H9 (cell line): ENCODE measurements around the gene GABRB1. TPM values are rescaled to one million over a fixed set of nuclear protein-coding genes. Genes with fewer than 3 reads are reported as not detected.

ENCODE experiments used
- DNase-seq: peaks from one replicate; pipeline ENCODE4 v3.0.0-alpha.2; 2017
- H2AFZ ChIP-seq: one replicate; pipeline ENCODE4 v1.6.1; 2013; ENCODE audit warnings: mild to moderate bottlenecking, low read length, control low read depth, moderate library complexity
- H2AK5ac ChIP-seq: 2 replicates; pipeline ENCODE4 v1.6.1; 2013; ENCODE audit warnings: low read length, control low read depth, mixed read lengths; ENCODE audit not compliant: insufficient read length
- H2BK120ac ChIP-seq: one replicate; pipeline ENCODE4 v1.6.1; 2013; ENCODE audit warnings: low read depth, mild to moderate bottlenecking, low read length, control low read depth, inconsistent platforms; ENCODE audit not compliant: poor library complexity, severe bottlenecking
- H2BK12ac ChIP-seq: 2 replicates; pipeline ENCODE4 v1.6.1; 2013; ENCODE audit warnings: low read length, control low read depth, mixed read lengths, low read depth; ENCODE audit not compliant: insufficient read length
- H2BK15ac ChIP-seq: 2 replicates; pipeline ENCODE4 v1.6.1; 2013; ENCODE audit warnings: low read depth, low read length, control low read depth
- H2BK20ac ChIP-seq: one replicate; pipeline ENCODE4 v1.6.1; 2013; ENCODE audit warnings: low read depth, mild to moderate bottlenecking, low read length, control low read depth, inconsistent platforms; ENCODE audit not compliant: poor library complexity, severe bottlenecking
- H2BK5ac ChIP-seq: 2 replicates; pipeline ENCODE4 v1.6.1; 2013; ENCODE audit warnings: low read length, control low read depth, mixed read lengths; ENCODE audit not compliant: insufficient read length
- H3K14ac ChIP-seq: 2 replicates; pipeline ENCODE4 v1.6.1; 2013; ENCODE audit warnings: low read length, control low read depth; ENCODE audit not compliant: insufficient read depth
- H3K18ac ChIP-seq: 2 replicates; pipeline ENCODE4 v1.6.1; 2013; ENCODE audit warnings: low read depth, mild to moderate bottlenecking, mixed read lengths, low read length, control low read depth; ENCODE audit not compliant: insufficient read length
- H3K23ac ChIP-seq: 2 replicates; pipeline ENCODE4 v1.6.1; 2013; ENCODE audit warnings: low read length, control low read depth, mixed read lengths, low read depth; ENCODE audit not compliant: insufficient read length
- H3K23me2 ChIP-seq: 2 replicates; pipeline ENCODE4 v1.6.1; 2013; ENCODE audit warnings: low read depth, mild to moderate bottlenecking, mixed read lengths, low read length, control low read depth; ENCODE audit not compliant: insufficient read length, poor library complexity, severe bottlenecking
- H3K27ac ChIP-seq: 2 replicates; pipeline ENCODE4 v1.5.1; 2013; ENCODE audit warnings: low read length, control low read depth, mixed read lengths, low read depth; ENCODE audit not compliant: insufficient read length
- H3K27me3 ChIP-seq: 2 replicates; pipeline ENCODE4 v1.6.1; 2013; ENCODE audit warnings: low read length, control low read depth, inconsistent platforms; ENCODE audit not compliant: insufficient read depth
- H3K4ac ChIP-seq: 2 replicates; pipeline ENCODE4 v1.6.1; 2013; ENCODE audit warnings: low read depth, mild to moderate bottlenecking, control low read depth, inconsistent platforms, low read length, moderate library complexity
- H3K4me1 ChIP-seq: 2 replicates; pipeline ENCODE4 v1.6.1; 2013; ENCODE audit warnings: low read length, control low read depth, inconsistent platforms; ENCODE audit not compliant: insufficient read depth
- H3K4me2 ChIP-seq: 2 replicates; pipeline ENCODE4 v1.6.1; 2013; ENCODE audit warnings: low read length, control low read depth, mixed read lengths; ENCODE audit not compliant: insufficient read length, insufficient read depth
- H3K56ac ChIP-seq: 2 replicates; pipeline ENCODE4 v1.6.1; 2013; ENCODE audit warnings: low read depth, mild to moderate bottlenecking, mixed read lengths, low read length, control low read depth; ENCODE audit not compliant: insufficient read length
- H3K79me1 ChIP-seq: 2 replicates; pipeline ENCODE4 v1.6.1; 2013; ENCODE audit warnings: low read depth, mild to moderate bottlenecking, moderate library complexity, low read length, control low read depth, inconsistent platforms; ENCODE audit not compliant: insufficient read depth, poor library complexity, severe bottlenecking
- H3K79me2 ChIP-seq: 2 replicates; pipeline ENCODE4 v1.6.1; 2013; ENCODE audit warnings: low read length, control low read depth, inconsistent platforms; ENCODE audit not compliant: insufficient read depth
- H3K9ac ChIP-seq: 2 replicates; pipeline ENCODE4 v1.6.1; 2013; ENCODE audit warnings: low read length, control low read depth, mixed read lengths; ENCODE audit not compliant: insufficient read length; ENCODE audit errors: extremely low read depth
- H3K9me3 ChIP-seq: one replicate; pipeline ENCODE4 v1.6.1; 2013; ENCODE audit warnings: low read depth, low read length, inconsistent platforms; ENCODE audit not compliant: control insufficient read depth
- H3T11ph ChIP-seq: one replicate; pipeline ENCODE4 v1.6.1; 2013; ENCODE audit warnings: mild to moderate bottlenecking, low read length, control low read depth, inconsistent platforms
- H4K20me1 ChIP-seq: one replicate; pipeline ENCODE4 v1.6.1; 2013; ENCODE audit not compliant: control insufficient read depth, insufficient read length, insufficient read depth
- H4K5ac ChIP-seq: 2 replicates; pipeline ENCODE4 v1.6.1; 2013; ENCODE audit warnings: low read depth, mild to moderate bottlenecking, mixed read lengths, low read length, control low read depth; ENCODE audit not compliant: insufficient read length
- H4K8ac ChIP-seq: replicated peaks from 2 replicates; pipeline ENCODE4 v1.6.1; 2013; ENCODE audit warnings: low read length, control low read depth, mixed read lengths, low read depth; ENCODE audit not compliant: insufficient read length
- H4K91ac ChIP-seq: 2 replicates; pipeline ENCODE4 v1.6.1; 2013; ENCODE audit warnings: low read depth, mild to moderate bottlenecking, moderate library complexity, mixed read lengths, low read length, control low read depth; ENCODE audit not compliant: insufficient read length
- H3K27ac Mint-ChIP-seq, 3 experiments: 2 replicates in 2 of 3; 3 replicates in 1 of 3; pipeline ENCODE4 v1.8.0; 2020 to 2021; ENCODE audit warnings: mixed read lengths in 3 of 3, mild to moderate bottlenecking in 1 of 3, moderate library complexity in 1 of 3
- H3K27me3 Mint-ChIP-seq: 2 replicates; pipeline ENCODE4 v1.8.0; 2021; ENCODE audit warnings: low read depth, mild to moderate bottlenecking, moderate library complexity, mixed read lengths
- H3K36me3 Mint-ChIP-seq, 3 experiments: 2 replicates in 2 of 3; 3 replicates in 1 of 3; pipeline ENCODE4 v1.8.0; 2020 to 2021; ENCODE audit warnings: low read depth in 3 of 3, mixed read lengths in 3 of 3; ENCODE audit not compliant: insufficient read depth in 1 of 3
- H3K4me1 Mint-ChIP-seq, 2 experiments: 2 replicates each; pipeline ENCODE4 v1.8.0; 2020; ENCODE audit warnings: mixed read lengths in 2 of 2
- H3K4me3 Mint-ChIP-seq, 2 experiments: 2 replicates in 1 of 2; 3 replicates in 1 of 2; pipeline ENCODE4 v1.8.0; 2020 to 2021; ENCODE audit warnings: mild to moderate bottlenecking in 2 of 2, mixed read lengths in 2 of 2, moderate library complexity in 1 of 2
- H3K9me3 Mint-ChIP-seq, 2 experiments: 2 replicates in 1 of 2; 3 replicates in 1 of 2; pipeline ENCODE4 v1.8.0; 2020; ENCODE audit warnings: mild to moderate bottlenecking in 2 of 2, mixed read lengths in 2 of 2, moderate library complexity in 1 of 2
- CTCF ChIP-seq: fragments of 200-600 bp; sonication (generic); conservative IDR thresholded peaks from 3 replicates; pipeline ENCODE4 v1.8.0; 2021; ENCODE audit warnings: antibody characterized with exemption, mild to moderate bottlenecking
- WGBS: extraction: QIAGEN DNeasy Blood & Tissue Kit; methylation state at CpG from one replicate; pipeline ENCODE4 v1.1.7; 2013; ENCODE audit warnings: missing lambda C conversion rate, low lambda C conversion rate, mixed read lengths; ENCODE audit not compliant: insufficient read length; ENCODE audit errors: extremely low coverage; 5-methylcytosine and 5-hydroxymethylcytosine counted together
- total RNA-seq: library from RNA; stranded (reverse); gene quantifications from 2 replicates; pipeline ENCODE4 v1.2.1, GENCODE V29; 2021

The GABRB1 gene
- total RNA-seq, 1 experiment from 2014 or later: 0.39 TPM

DNA sequence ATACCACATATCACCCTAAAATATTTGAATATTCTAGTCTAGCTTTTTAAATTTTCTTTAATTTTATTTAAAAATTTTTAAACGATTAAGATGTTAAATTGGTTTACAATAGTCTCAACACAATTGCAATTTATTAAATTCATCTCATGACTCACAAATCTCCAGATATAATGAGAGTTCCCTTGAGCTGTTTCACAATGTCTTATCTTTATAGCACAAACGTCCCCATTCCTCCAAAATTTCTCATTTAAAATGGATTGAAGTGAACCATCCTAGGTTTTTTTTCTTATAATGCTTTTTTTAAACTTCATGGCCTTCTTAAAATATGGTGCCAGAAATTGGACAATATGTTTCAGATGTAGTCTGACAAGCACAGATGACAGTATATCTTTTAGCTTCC, 204.4 kb downstream of the GABRB1 start:
- Mint-ChIP-seq H3K36me3 (no peaks in the 10 kb centered on the region), H3K4me3 (no peak overlapping the region), H3K9me3 (no peaks in the 10 kb centered on the region), H3K27ac (no peak overlapping the region), H3K4me1 (no peaks in the 10 kb centered on the region), H3K27me3 (no peaks in the 10 kb centered on the region; the same call in 1 of the 2 replicates)
- TF ChIP-seq CTCF: no peak
- Histone ChIP-seq H2BK12ac (no peak overlapping the region), H3K4ac (no peak overlapping the region), H4K20me1 (no peaks in the 10 kb centered on the region), H2BK120ac (no peak overlapping the region), H2BK15ac (no peak overlapping the region), H3K23ac (no peak overlapping the region), H2AK5ac (no peak overlapping the region), H3K79me1 (no peaks in the 10 kb centered on the region), H2AFZ (no peak overlapping the region), H2BK5ac (no peak overlapping the region), H3K27me3 (no peaks in the 10 kb centered on the region), H3T11ph (no peak overlapping the region), H3K4me1 (no peaks in the 10 kb centered on the region), H3K27ac (no peak overlapping the region), H3K4me2 (no peak overlapping the region), H2BK20ac (no peak overlapping the region), H3K9ac (no peak overlapping the region), H3K14ac (no peak overlapping the region), H4K91ac (no peak overlapping the region), H3K79me2 (no peaks in the 10 kb centered on the region), H4K8ac (no peak overlapping the region), H3K9me3 (no peaks in the 10 kb centered on the region), H4K5ac (no peak overlapping the region), H3K18ac (no peak overlapping the region), H3K23me2 (no peaks in the 10 kb centered on the region), H3K56ac (no peak overlapping the region)
- no CpG with 5 or more reads among the region's 2 CpGs for WGBS
- no peak for DNase-seq
